OCI-LY1 (cell line): ENCODE data around the gene CCL19.

Experiments
- H2AFZ ChIP-seq: fragments of 200-600 bp; sonication (generic), shearing (Covaris generic); 2 replicates; pipeline ENCODE4 v1.6.0; 2014; ENCODE audit warnings: antibody characterized with exemption, mild to moderate bottlenecking, low read length
- H3F3A ChIP-seq: fragments of 200-600 bp; sonication (generic), shearing (Covaris generic); 2 replicates; pipeline ENCODE4 v1.6.0; 2014; ENCODE audit warnings: mild to moderate bottlenecking, antibody characterized with exemption, low read length, moderate library complexity; ENCODE audit not compliant: insufficient read depth
- H3K27ac ChIP-seq: fragments of 200-600 bp; sonication (generic); 2 replicates; pipeline ENCODE4 v1.5.1; 2014; ENCODE audit warnings: low read length, mixed run types, mild to moderate bottlenecking, low read depth; ENCODE audit not compliant: poor library complexity, severe bottlenecking
- H3K27me3 ChIP-seq: fragments of 200-600 bp; sonication (generic); 2 replicates; pipeline ENCODE4 v1.6.0; 2014; ENCODE audit warnings: antibody characterized with exemption, mild to moderate bottlenecking, low read length, moderate library complexity; ENCODE audit not compliant: insufficient read depth
- H3K36me3 ChIP-seq: fragments of 200-600 bp; sonication (generic); 2 replicates; pipeline ENCODE4 v1.6.1; 2014; ENCODE audit warnings: mild to moderate bottlenecking, antibody characterized with exemption, low read length, moderate library complexity, mixed read lengths; ENCODE audit not compliant: insufficient read depth
- H3K4me1 ChIP-seq: fragments of 200-600 bp; sonication (generic); 2 replicates; pipeline ENCODE4 v1.5.1; 2014; ENCODE audit warnings: mild to moderate bottlenecking, low read length, moderate library complexity; ENCODE audit not compliant: insufficient read depth, severe bottlenecking
- H3K4me2 ChIP-seq: fragments of 200-600 bp; sonication (generic), shearing (Covaris generic); 2 replicates; pipeline ENCODE4 v1.6.1; 2014; ENCODE audit warnings: low read length
- H3K4me3 ChIP-seq: fragments of 200-600 bp; sonication (generic); 2 replicates; pipeline ENCODE4 v1.5.1; 2014; ENCODE audit warnings: low read length, low read depth, mild to moderate bottlenecking, mixed read lengths; ENCODE audit not compliant: poor library complexity, severe bottlenecking
- H3K79me2 ChIP-seq: fragments of 200-600 bp; shearing (Covaris generic); 2 replicates; pipeline ENCODE4 v1.6.1; 2016; ENCODE audit warnings: mixed run types, low read length, mixed read lengths; ENCODE audit not compliant: insufficient read depth
- H3K9ac ChIP-seq: fragments of 200-600 bp; sonication (generic), shearing (Covaris generic); 2 replicates; pipeline ENCODE4 v1.6.1; 2014; ENCODE audit warnings: mild to moderate bottlenecking, low read length, mixed read lengths
- H3K9me2 ChIP-seq: fragments of 200-600 bp; sonication (generic), shearing (Covaris generic); 2 replicates; pipeline ENCODE4 v1.6.1; 2014; ENCODE audit warnings: low read depth, mild to moderate bottlenecking, low read length, mixed read lengths
- H3K9me3 ChIP-seq: fragments of 200-600 bp; shearing (Covaris generic); 2 replicates; pipeline ENCODE4 v1.6.1; 2014; ENCODE audit warnings: low read length, mixed read lengths
- H4K20me1 ChIP-seq: fragments of 200-600 bp; sonication (generic), shearing (Covaris generic); 2 replicates; pipeline ENCODE4 v1.6.0; 2016; ENCODE audit warnings: mild to moderate bottlenecking, low read length; ENCODE audit not compliant: insufficient read depth
- EZH2 ChIP-seq: fragments of 200-600 bp; sonication (generic), shearing (Covaris generic); IDR thresholded peaks from 2 replicates; pipeline ENCODE4 v1.8.0; 2017; ENCODE audit warnings: borderline replicate concordance, mixed run types, mild to moderate bottlenecking, antibody characterized with exemption, low read length, moderate library complexity, mixed read lengths
- TF ChIP-seq, protein P1 (sequence below): fragments of 200-600 bp; sonication (generic), shearing (Covaris generic); IDR thresholded peaks from 2 replicates; pipeline ENCODE4 v1.5.1; 2017; ENCODE audit warnings: mild to moderate bottlenecking, antibody characterized with exemption, low read length, moderate library complexity, mixed read lengths

CCL19 gene

DNA sequence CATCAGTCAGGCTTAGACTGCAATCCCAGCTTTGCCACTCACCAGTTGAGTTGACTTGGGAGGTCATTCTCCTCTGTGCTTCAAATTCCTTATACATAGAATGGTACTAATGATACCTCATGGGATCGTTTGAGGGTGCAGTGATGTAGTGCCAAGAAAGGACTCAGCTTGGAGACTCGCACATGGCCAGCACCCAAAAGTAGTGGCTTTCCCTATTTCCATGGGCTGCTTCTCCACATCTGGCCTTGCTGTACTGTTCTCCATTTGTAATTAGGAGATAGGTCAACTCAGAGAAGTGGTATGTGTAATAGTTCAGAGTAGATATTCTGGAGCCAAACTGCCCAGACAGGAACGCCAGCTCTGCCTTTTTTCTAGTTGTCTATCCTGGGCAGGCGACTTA, 5.5 kb downstream of the CCL19 start:
- Histone ChIP-seq H3K9me3 (no peaks in the 10 kb centered on the region), H3K4me1 (no peaks in the 10 kb centered on the region), H3F3A (no peaks in the 10 kb centered on the region), H4K20me1 (no peaks in the 10 kb centered on the region), H3K4me2 (no peak overlapping the region), H3K4me3 (no peak overlapping the region), H3K79me2 (no peaks in the 10 kb centered on the region), H3K9ac (no peak overlapping the region), H3K27ac (no peak overlapping the region), H3K9me2 (no peaks in the 10 kb centered on the region), H3K36me3 (no peaks in the 10 kb centered on the region), H2AFZ (no peak overlapping the region), H3K27me3 (no peaks in the 10 kb centered on the region)
- TF ChIP-seq, protein P1, sequence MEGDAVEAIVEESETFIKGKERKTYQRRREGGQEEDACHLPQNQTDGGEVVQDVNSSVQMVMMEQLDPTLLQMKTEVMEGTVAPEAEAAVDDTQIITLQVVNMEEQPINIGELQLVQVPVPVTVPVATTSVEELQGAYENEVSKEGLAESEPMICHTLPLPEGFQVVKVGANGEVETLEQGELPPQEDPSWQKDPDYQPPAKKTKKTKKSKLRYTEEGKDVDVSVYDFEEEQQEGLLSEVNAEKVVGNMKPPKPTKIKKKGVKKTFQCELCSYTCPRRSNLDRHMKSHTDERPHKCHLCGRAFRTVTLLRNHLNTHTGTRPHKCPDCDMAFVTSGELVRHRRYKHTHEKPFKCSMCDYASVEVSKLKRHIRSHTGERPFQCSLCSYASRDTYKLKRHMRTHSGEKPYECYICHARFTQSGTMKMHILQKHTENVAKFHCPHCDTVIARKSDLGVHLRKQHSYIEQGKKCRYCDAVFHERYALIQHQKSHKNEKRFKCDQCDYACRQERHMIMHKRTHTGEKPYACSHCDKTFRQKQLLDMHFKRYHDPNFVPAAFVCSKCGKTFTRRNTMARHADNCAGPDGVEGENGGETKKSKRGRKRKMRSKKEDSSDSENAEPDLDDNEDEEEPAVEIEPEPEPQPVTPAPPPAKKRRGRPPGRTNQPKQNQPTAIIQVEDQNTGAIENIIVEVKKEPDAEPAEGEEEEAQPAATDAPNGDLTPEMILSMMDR, result no peak
- TF ChIP-seq EZH2, result no peak

DNA sequence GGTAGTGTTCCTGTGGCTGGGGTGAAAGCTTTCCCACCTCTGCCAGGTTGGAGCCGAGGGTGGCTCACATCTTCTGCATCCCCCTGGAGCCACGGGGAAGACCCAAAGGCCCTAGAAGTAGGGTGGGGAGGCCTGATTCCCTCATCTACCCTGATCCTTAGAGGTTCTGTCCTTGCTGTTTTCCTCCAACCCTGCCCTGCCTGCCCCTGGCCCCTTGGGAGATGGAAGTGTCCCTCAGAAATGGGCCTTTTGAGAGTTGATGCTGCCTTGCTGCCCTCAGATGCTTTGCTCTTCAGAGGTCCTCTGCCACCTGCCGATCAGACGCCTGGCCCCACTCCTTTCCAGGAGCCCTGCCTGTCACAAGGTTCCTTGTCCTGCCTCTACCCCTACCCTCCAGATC, 6.3 kb downstream of the CCL19 start:
- no peak for TF ChIP-seq EZH2
- TF ChIP-seq, protein P1, result no peak
- Histone ChIP-seq H3K9me3 (no peaks in the 10 kb centered on the region), H3K4me1 (no peaks in the 10 kb centered on the region), H3K9me2 (no peaks in the 10 kb centered on the region), H3K79me2 (no peaks in the 10 kb centered on the region), H3K9ac (no peak overlapping the region), H3K27me3 (no peaks in the 10 kb centered on the region), H3F3A (no peaks in the 10 kb centered on the region), H3K27ac (no peak overlapping the region), H4K20me1 (no peaks in the 10 kb centered on the region), H3K4me2 (no peak overlapping the region), H2AFZ (no peak overlapping the region), H3K4me3 (no peak overlapping the region), H3K36me3 (no peaks in the 10 kb centered on the region)

DNA sequence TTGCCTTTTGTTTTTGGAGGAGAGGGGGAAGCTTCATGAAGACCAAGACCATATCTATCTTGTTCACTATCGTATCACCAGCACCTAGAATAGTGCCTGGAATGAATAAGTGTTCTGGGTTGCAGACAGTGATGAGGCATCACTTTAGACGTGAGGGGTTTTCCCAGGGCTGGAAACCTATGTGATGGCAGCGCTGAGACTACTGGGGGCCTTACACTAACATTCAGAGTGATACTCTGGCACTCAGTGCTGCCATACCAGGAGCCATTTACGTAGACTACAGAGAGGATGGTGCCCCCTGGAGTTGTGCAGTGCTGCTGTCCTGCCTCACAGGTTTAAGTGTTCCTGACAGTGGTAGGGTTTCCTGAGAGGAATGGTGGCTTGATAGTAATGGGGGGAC, 6.9 kb downstream of the CCL19 start:
- H3K4me1 ChIP-seq, result no peaks in the 10 kb centered on the region
- H3K27me3 ChIP-seq, result no peaks in the 10 kb centered on the region
- no peak overlapping the region for H2AFZ ChIP-seq
- no peak overlapping the region for H3K4me2 ChIP-seq
- TF ChIP-seq, protein P1, result no peak
- no peak for TF ChIP-seq EZH2
- H3K9me2 ChIP-seq, result no peaks in the 10 kb centered on the region
- no peaks in the 10 kb centered on the region for H3K36me3 ChIP-seq
- no peak overlapping the region for H3K9ac ChIP-seq
- H3F3A ChIP-seq, result no peaks in the 10 kb centered on the region
- no peaks in the 10 kb centered on the region for H3K9me3 ChIP-seq
- no peak overlapping the region for H3K4me3 ChIP-seq
- no peaks in the 10 kb centered on the region for H4K20me1 ChIP-seq
- no peaks in the 10 kb centered on the region for H3K79me2 ChIP-seq
- no peak overlapping the region for H3K27ac ChIP-seq
